CD4-positive, alpha-beta T cell (primary cell): ENCODE results near the gene EMC6. TPM values are rescaled to one million over a fixed set of nuclear protein-coding genes. Genes with fewer than 3 reads are reported as not detected.
"Not testable (repeated sequence)": the region's sequence is repeated elsewhere in the genome, so short reads cannot be mapped to it uniquely, and the experiment has no call there.

Experiments used
- ATAC-seq: fragments of 200-7000 bp; cut with Tn5 transposase; one replicate; pipeline ENCODE4 v1.10.0; 2022; ENCODE audit warnings: mild to moderate bottlenecking; ENCODE audit not compliant: poor library complexity
- CTCF ChIA-PET: fragments of 350-600 bp; sonication (Branson Sonifier 250); formaldehyde crosslinking; loops from one replicate; lab custom pipeline; 2021; ENCODE audit warnings: antibody characterized with exemption, inconsistent platforms; lab: Charles Lee
- POLR2A ChIA-PET: fragments of 350-600 bp; sonication (Branson Sonifier 250); formaldehyde crosslinking; loops from one replicate; lab custom pipeline; 2021; ENCODE audit warnings: antibody characterized with exemption, inconsistent platforms; lab: Charles Lee
- DNase-seq, 14 experiments: peaks; one replicate each; pipeline ENCODE4 v3.0.0-alpha.2; 2013 to 2020; ENCODE audit warnings: mixed read lengths in 2 of 14
- H3K27ac ChIP-seq, 2 donors: one replicate each; pipeline versions ENCODE4 v1.5.1 to v1.7.0; 2013; ENCODE audit warnings: low read length in 2 of 2, low read depth in 1 of 2, mild to moderate bottlenecking in 1 of 2
- H3K27me3 ChIP-seq, 2 experiments: 1 replicate in 1 of 2; 2 replicates in 1 of 2; pipeline versions ENCODE4 v1.6.1 to v1.7.0; 2013; ENCODE audit warnings: low read length in 2 of 2, control low read depth in 1 of 2, mild to moderate bottlenecking in 1 of 2, moderate library complexity in 1 of 2; ENCODE audit not compliant: insufficient read depth in 2 of 2, control insufficient read depth in 1 of 2
- H3K36me3 ChIP-seq: one replicate; pipeline ENCODE4 v1.6.1; 2013; ENCODE audit warnings: low read length, control low read depth; ENCODE audit not compliant: insufficient read depth
- H3K4me1 ChIP-seq: one replicate; pipeline ENCODE4 v1.6.1; 2013; ENCODE audit warnings: low read length, control low read depth; ENCODE audit not compliant: insufficient read depth
- H3K4me3 ChIP-seq: one replicate; pipeline ENCODE4 v1.5.1; 2013; ENCODE audit warnings: mild to moderate bottlenecking, low read length, moderate library complexity
- H3K9me3 ChIP-seq, 2 experiments: 1 replicate in 1 of 2; 2 replicates in 1 of 2; pipeline versions ENCODE4 v1.6.1 to v1.7.0; 2013; ENCODE audit warnings: low read length in 2 of 2, mild to moderate bottlenecking in 2 of 2, control low read depth in 1 of 2, moderate library complexity in 1 of 2; ENCODE audit not compliant: control insufficient read depth in 1 of 2, insufficient read depth in 1 of 2
- H3K27ac Mint-ChIP-seq: one replicate; pipeline ENCODE4 v1.8.0; 2020; ENCODE audit warnings: mixed read lengths
- H3K27me3 Mint-ChIP-seq: one replicate; pipeline ENCODE4 v1.8.0; 2021; ENCODE audit warnings: mixed read lengths
- H3K36me3 Mint-ChIP-seq: one replicate; pipeline ENCODE4 v1.8.0; 2021; ENCODE audit warnings: low read depth, mixed read lengths
- H3K4me1 Mint-ChIP-seq: one replicate; pipeline ENCODE4 v1.8.0; 2021; ENCODE audit warnings: low read depth, mixed read lengths
- H3K4me3 Mint-ChIP-seq: one replicate; pipeline ENCODE4 v1.8.0; 2020; ENCODE audit warnings: mild to moderate bottlenecking, mixed read lengths
- H3K9me3 Mint-ChIP-seq: one replicate; pipeline ENCODE4 v1.8.0; 2020; ENCODE audit warnings: mixed read lengths
- CTCF ChIP-seq: fragments of 200-600 bp; IDR thresholded peaks from one replicate; pipeline ENCODE4 v1.8.0; 2022; ENCODE audit warnings: antibody characterized with exemption, mild to moderate bottlenecking
- intact Hi-C, 2 experiments: fragments of 100-400 bp; cut with DNase I in 1 of 2; cut with micrococcal nuclease in 1 of 2; formaldehyde crosslinking; loops; one replicate each; pipeline versions ENCODE4 v1.15.1 to v1.9.0; 2023 to 2025; cut with DNase I, micrococcal nuclease
- total RNA-seq, 174 experiments: library from RNA in 2 of 174; stranded (reverse) in 2 of 174; gene quantifications; one replicate each; pipeline ENCODE4 v1.2.3 and lab custom pipeline; 2021 to 2026

Gene EMC6
- total RNA-seq, 2 experiments from 2014 or later: 28.8 to 29.6 TPM

DNA sequence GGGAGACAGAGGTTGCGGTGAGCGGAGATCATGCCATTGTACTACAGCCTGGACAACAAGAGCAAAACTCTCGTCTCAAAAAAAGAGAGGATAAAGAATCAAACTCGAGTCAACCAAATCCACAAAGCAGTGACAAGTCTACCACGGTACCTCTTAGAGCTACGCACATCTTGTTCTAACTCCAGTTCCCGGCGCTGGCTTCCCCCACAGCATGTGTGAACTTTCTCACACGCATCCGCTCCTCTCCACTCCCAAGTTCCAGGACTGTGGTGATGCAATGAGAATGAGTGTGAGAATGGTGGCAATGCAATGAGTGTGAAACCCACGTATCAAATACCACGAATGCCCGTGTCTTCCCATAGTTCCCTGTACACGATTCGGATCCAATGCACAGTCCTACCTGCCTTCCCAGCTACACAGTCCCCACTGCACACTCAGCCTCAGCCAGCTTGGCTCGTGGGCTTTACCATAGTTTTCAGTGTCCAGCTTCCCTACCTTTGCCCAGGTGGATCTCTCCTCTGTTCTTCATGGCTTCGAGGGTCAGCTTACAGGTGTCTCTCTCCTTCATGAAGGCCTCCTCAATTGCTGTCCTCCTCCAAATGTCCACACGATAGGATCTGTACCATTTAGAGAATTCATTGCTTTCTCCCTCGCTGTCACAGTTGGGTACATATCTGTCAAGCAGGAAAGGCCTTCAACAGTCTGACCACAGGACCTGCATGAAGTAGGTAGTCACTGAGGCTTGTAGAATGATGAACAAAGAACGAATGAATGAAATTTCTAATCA, 36.5 kb downstream of the EMC6 start:
- Mint-ChIP-seq H3K4me3 (no peak overlapping the region), H3K4me1 (peaks cover 17% of the 10 kb centered on the region), H3K27me3 (no peaks in the 10 kb centered on the region), H3K36me3 (no peaks in the 10 kb centered on the region), H3K9me3 (no peaks in the 10 kb centered on the region), H3K27ac (no peak overlapping the region)
- no peak overlapping the region for H3K27ac ChIP-seq
- DNase-seq (no peak), ATAC-seq (no peak)
- H3K27me3 ChIP-seq: no peaks in the 10 kb centered on the region
- H3K4me3 ChIP-seq: no peak overlapping the region
- intact Hi-C loops: no loop called here
- CTCF ChIA-PET: no interaction called here
- no peaks in the 10 kb centered on the region for H3K4me1 ChIP-seq
- H3K9me3 ChIP-seq: no peaks in the 10 kb centered on the region
- H3K36me3 ChIP-seq: no peaks in the 10 kb centered on the region
- TF ChIP-seq CTCF: no peak
- POLR2A ChIA-PET: no interaction called here

DNA sequence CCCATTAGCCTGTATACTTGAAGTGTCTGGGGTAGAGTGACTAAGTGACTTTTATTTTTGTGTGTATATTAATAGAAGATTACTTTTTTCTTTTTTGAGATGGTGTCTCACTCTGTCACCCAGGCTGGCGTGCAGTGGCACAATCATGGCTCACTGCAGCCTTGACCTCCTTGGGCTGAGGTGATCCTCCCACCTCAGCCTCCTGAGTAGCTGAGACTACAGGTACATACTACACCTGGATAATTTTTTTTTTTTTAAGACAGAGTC, 37.0 kb downstream of the EMC6 start:
- H3K36me3 Mint-ChIP-seq, H3K27me3 Mint-ChIP-seq, H3K27ac ChIP-seq, H3K27ac Mint-ChIP-seq, DNase-seq, ATAC-seq, H3K27me3 ChIP-seq, H3K9me3 Mint-ChIP-seq, H3K4me3 Mint-ChIP-seq, H3K4me3 ChIP-seq, H3K4me1 ChIP-seq, H3K36me3 ChIP-seq, H3K9me3 ChIP-seq, intact Hi-C loops, CTCF ChIA-PET: not testable (repeated sequence)
- H3K4me1 Mint-ChIP-seq: peaks cover 20% of the 10 kb centered on the region
- POLR2A ChIA-PET: interaction anchor here (1.8 kb wide), 1 partner anchor 11 kb away, joined by 5 read pairs; no protein-coding TSS in a partner anchor

DNA sequence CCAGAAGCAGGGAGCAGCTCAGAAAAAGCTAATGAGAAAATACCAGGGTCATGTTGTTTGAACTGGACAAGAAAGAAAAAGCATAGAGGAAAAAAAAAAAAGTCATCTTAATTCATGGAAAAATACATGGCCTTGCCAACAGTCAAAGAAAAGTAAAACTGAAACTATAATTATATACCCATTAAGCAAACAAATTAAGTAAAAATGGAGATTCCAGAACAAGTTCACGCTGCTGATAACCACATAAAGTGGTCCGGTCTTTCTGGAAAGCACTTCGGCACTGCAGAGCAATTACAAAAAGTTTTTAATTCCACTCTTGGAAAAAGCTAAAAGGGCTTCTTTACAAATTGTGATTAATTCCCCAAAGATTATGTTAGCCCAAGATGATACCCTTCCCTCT, 39.8 kb downstream of the EMC6 start:
- CTCF ChIA-PET: no interaction called here
- TF ChIP-seq CTCF: no peak
- H3K27me3 Mint-ChIP-seq: no peaks in the 10 kb centered on the region
- peaks cover 43% of the 10 kb centered on the region for H3K4me1 Mint-ChIP-seq
- H3K36me3 Mint-ChIP-seq: peaks cover 19% of the 10 kb centered on the region
- Histone ChIP-seq H3K27me3 (no peaks in the 10 kb centered on the region), H3K9me3 (no peaks in the 10 kb centered on the region), H3K4me3 (no peak overlapping the region), H3K36me3 (no peaks in the 10 kb centered on the region), H3K4me1 (peaks cover 30% of the 10 kb centered on the region), H3K27ac (no peak overlapping the region)
- intact Hi-C loops: no loop called here
- H3K4me3 Mint-ChIP-seq: no peak overlapping the region
- no peak for ATAC-seq
- DNase-seq: no peak
- POLR2A ChIA-PET: interaction anchor here (1.9 kb wide), 1 partner anchor 12 kb away, joined by 6 read pairs; the partner anchor contains the start of gene P2RX5
- no peak overlapping the region for H3K27ac Mint-ChIP-seq
- peaks cover 2% of the 10 kb centered on the region for H3K9me3 Mint-ChIP-seq
